Duodenal mucosa (tissue), 2 donors: ENCODE data around the gene OPN3.

ENCODE experiments used
- H3K27ac ChIP-seq: one replicate; pipeline ENCODE4 v1.7.0; 2013; ENCODE audit warnings: low read depth, low read length
- H3K27me3 ChIP-seq, 2 donors: one replicate each; pipeline ENCODE4 v1.7.0; 2013; ENCODE audit warnings: low read length in 2 of 2, control low read depth in 1 of 2; ENCODE audit not compliant: insufficient read depth in 2 of 2, control insufficient read depth in 1 of 2
- H3K36me3 ChIP-seq, 2 donors: one replicate each; pipeline ENCODE4 v1.7.0; 2013; ENCODE audit warnings: low read length in 2 of 2, control low read depth in 1 of 2; ENCODE audit not compliant: insufficient read depth in 2 of 2, control insufficient read depth in 1 of 2
- H3K4me1 ChIP-seq, 2 donors: one replicate each; pipeline ENCODE4 v1.7.0; 2013; ENCODE audit warnings: low read length in 2 of 2, control low read depth in 1 of 2; ENCODE audit not compliant: insufficient read depth in 2 of 2, control insufficient read depth in 1 of 2
- H3K4me3 ChIP-seq, 2 donors: one replicate each; pipeline ENCODE4 v1.7.0; 2013; ENCODE audit warnings: low read length in 2 of 2, low read depth in 1 of 2
- H3K9ac ChIP-seq, 2 donors: one replicate each; pipeline ENCODE4 v1.7.0; 2013; ENCODE audit warnings: low read length in 2 of 2, low read depth in 1 of 2
- H3K9me3 ChIP-seq, 2 donors: one replicate each; pipeline ENCODE4 v1.7.0; 2013; ENCODE audit warnings: low read length in 2 of 2, control low read depth in 1 of 2; ENCODE audit not compliant: control insufficient read depth in 1 of 2

OPN3 gene

DNA sequence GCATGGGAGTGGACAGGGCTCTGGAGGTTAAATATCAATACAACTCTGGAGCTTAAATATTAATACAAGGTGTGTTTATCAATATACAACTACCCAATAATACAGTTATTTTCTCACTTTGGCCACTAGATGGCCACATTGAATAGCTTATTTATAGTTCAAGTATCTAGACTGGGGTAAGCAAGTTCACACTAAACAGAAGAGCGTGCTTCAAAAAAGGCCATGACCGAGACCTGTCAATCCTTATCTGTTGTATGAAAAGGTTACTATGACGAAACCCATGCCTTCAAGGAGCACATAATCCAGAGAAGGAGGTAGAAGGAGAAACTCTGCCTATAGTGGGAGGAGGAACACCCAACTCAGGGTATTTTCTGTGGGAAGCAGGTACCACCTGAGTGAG lies 29.1 kb downstream of the OPN3 start:
- Histone ChIP-seq H3K9ac (no peak overlapping the region), H3K27ac (no peak overlapping the region), H3K27me3 (no peaks in the 10 kb centered on the region), H3K36me3 (no peaks in the 10 kb centered on the region), H3K4me3 (no peak overlapping the region), H3K9me3 (no peaks in the 10 kb centered on the region), H3K4me1 (peaks cover 5 to 22% of the 10 kb centered on the region in 2 donors)

DNA sequence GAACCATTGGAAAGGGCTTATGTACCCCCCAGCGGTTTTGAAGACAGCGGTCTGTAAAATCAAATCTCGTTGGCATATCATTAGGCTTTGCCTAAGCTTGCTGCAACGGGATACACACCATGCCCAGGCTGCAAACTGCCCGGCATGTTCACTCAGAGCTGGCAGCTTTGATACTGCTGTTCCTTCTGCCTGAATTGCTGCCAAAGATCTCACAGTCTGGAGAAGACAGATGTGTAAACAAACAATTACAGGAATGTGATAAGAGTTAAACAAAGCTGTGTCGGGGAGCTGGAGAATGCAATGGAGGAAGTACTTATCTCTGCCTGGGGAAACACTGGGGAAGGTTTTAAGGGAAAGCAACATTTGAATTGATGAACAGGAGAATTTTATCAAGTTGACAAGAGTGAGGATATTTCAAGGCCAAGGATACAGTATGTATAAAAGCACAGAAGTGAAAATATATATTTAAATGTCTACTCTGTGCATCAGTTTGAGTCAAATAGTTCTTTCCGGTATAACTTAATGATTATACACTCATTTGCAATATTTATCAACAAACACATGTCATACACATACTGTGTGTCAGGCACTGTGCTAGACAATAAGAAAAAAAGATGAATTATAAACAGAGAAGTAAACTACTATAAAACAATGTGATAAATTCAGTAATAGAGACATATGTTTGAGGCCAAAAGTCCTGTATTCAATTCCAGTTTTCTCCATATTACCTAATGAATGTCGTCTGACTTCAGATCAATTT lies 29.9 kb downstream of the OPN3 start:
- H3K9ac ChIP-seq = no peak overlapping the region
- H3K9me3 ChIP-seq = no peaks in the 10 kb centered on the region
- H3K36me3 ChIP-seq = no peaks in the 10 kb centered on the region
- H3K27ac ChIP-seq = no peak overlapping the region
- H3K4me1 ChIP-seq = peaks cover 0 to 15% of the 10 kb centered on the region in 2 donors
- H3K4me3 ChIP-seq = no peak overlapping the region
- no peaks in the 10 kb centered on the region for H3K27me3 ChIP-seq

DNA sequence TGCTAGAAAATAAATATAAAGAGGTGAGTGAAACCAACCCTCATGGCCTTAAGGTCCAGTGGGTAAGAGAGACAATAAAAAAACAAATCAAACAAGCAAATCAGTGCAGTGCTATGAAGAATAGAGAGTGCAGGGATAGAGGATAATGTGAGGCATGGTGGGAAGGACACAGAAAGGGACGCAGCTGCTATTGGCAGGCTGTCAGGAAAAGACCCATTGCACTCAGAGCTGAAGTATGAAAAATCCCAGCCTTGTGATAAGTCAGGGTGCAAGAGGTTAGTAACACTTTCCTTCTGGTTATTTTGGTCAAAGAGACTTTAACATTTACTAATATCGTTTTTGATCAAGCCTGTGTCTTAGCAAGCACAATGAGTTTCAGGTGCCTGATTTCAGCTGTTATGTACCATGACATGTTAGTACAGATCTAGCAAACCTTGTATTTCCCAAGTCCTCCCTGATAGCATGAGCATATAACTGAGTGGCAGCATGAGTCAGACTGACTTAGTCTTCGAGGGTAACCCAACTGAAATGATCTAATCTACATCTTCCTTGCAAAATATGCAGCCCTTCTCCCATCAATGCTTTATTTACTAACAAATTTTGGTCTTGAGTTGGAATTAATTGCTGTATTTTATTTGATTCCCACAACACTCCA lies 31.7 kb downstream of the OPN3 start:
- Histone ChIP-seq H3K27me3 (no peaks in the 10 kb centered on the region), H3K9me3 (no peaks in the 10 kb centered on the region), H3K27ac (no peak overlapping the region), H3K36me3 (no peaks in the 10 kb centered on the region), H3K4me1 (peaks cover 0 to 10% of the 10 kb centered on the region in 2 donors), H3K9ac (no peak overlapping the region), H3K4me3 (no peak overlapping the region)

DNA sequence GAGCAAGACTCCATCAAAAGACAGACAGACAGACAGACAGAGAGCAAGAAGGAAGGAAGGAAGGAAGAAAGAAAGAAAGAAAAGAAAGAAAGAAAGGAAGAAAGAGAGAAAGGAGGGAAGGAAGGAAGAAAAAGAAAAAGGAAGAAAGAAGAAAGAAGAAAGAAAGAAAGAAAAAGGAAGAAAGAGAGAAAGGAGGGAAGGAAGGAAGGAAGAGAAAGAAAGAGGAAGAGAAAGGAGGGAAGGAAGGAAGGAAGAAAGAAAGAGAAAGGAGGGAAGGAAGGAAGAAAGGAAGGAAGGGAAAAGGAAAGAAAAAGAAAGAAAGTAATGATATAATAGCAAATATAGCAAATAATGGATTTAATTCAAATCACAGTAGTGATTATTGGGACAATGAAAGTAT lies 32.7 kb downstream of the OPN3 start:
- Histone ChIP-seq H3K4me1 (peaks cover 0 to 10% of the 10 kb centered on the region in 2 donors), H3K36me3 (no peaks in the 10 kb centered on the region), H3K9ac (no peak overlapping the region), H3K4me3 (no peak overlapping the region), H3K27ac (no peak overlapping the region), H3K9me3 (no peaks in the 10 kb centered on the region), H3K27me3 (no peaks in the 10 kb centered on the region)

- no peak overlapping the region for H3K27ac ChIP-seq
- no peak overlapping the region for H3K9ac ChIP-seq
- no peaks in the 10 kb centered on the region for H3K36me3 ChIP-seq
- H3K4me3 ChIP-seq = no peak overlapping the region
- peaks cover 0 to 10% of the 10 kb centered on the region in 2 donors for H3K4me1 ChIP-seq
- no peaks in the 10 kb centered on the region for H3K9me3 ChIP-seq
- no peaks in the 10 kb centered on the region for H3K27me3 ChIP-seq
Measured at GRCh38 chr1:241606544-241606943, 33.6 kb downstream of the OPN3 start.

- Histone ChIP-seq H3K36me3 (no peaks in the 10 kb centered on the region), H3K27me3 (no peaks in the 10 kb centered on the region), H3K9me3 (no peaks in the 10 kb centered on the region), H3K9ac (no peak overlapping the region), H3K27ac (no peak overlapping the region), H3K4me1 (peaks cover 0 to 3% of the 10 kb centered on the region in 2 donors), H3K4me3 (no peak overlapping the region)
Measured at GRCh38 chr1:241605146-241605805, 34.9 kb downstream of the OPN3 start.

GRCh38 chr1:241603731-241604245 lies 36.4 kb downstream of the OPN3 start:
- no peak overlapping the region for H3K27ac ChIP-seq
- no peaks in the 10 kb centered on the region for H3K36me3 ChIP-seq
- H3K9me3 ChIP-seq = no peaks in the 10 kb centered on the region
- H3K27me3 ChIP-seq = no peaks in the 10 kb centered on the region
- no peak overlapping the region for H3K9ac ChIP-seq
- H3K4me3 ChIP-seq = no peak overlapping the region
- H3K4me1 ChIP-seq = no peaks in the 10 kb centered on the region

- no peak overlapping the region for H3K27ac ChIP-seq
- no peaks in the 10 kb centered on the region for H3K36me3 ChIP-seq
- H3K27me3 ChIP-seq = no peaks in the 10 kb centered on the region
- H3K9me3 ChIP-seq = no peaks in the 10 kb centered on the region
- H3K4me1 ChIP-seq = no peaks in the 10 kb centered on the region
- no peak overlapping the region for H3K4me3 ChIP-seq
- no peak overlapping the region for H3K9ac ChIP-seq
Measured at GRCh38 chr1:241600496-241600901, 39.7 kb downstream of the OPN3 start.

- Histone ChIP-seq H3K36me3 (peaks cover 0 to 3% of the 10 kb centered on the region in 2 donors), H3K9me3 (no peaks in the 10 kb centered on the region), H3K4me3 (no peak overlapping the region), H3K27me3 (no peaks in the 10 kb centered on the region), H3K4me1 (no peaks in the 10 kb centered on the region), H3K9ac (no peak overlapping the region), H3K27ac (no peak overlapping the region)
Measured at GRCh38 chr1:241598249-241598648, 41.9 kb downstream of the OPN3 start.

DNA sequence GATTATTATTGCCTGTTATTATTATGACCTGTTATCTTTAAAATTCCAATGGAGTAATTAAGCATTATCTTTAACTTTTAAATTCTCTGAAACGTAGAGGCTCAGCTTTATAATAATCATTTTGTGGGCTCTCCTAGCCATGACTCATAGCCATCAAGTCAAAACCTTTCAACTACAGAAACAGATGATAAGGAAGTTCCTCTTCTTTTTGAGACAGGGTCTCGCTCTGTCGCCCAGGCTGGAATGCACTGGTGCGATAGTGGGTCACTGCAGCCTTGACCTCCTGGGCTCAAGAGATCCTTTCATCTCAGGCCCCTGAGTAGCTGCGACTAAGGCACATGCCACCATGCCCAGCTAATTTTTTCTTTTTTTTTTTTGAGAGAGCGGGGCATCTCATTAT lies 43.5 kb downstream of the OPN3 start:
- no peaks in the 10 kb centered on the region for H3K9me3 ChIP-seq
- H3K4me3 ChIP-seq = no peak overlapping the region
- no peaks in the 10 kb centered on the region for H3K27me3 ChIP-seq
- no peaks in the 10 kb centered on the region for H3K4me1 ChIP-seq
- H3K9ac ChIP-seq = no peak overlapping the region
- peaks cover 0 to 3% of the 10 kb centered on the region in 2 donors for H3K36me3 ChIP-seq
- H3K27ac ChIP-seq = no peak overlapping the region
